ENCODE results near the gene SHC1.

SHC1 gene

GRCh38 chr1:154968731-154969130 is 1.8 kb downstream of the SHC1 start:
- TF ChIP-seq SIN3A (IDR thresholded peaks at IDR 0.05; ENCODE audit: borderline replicate concordance, insufficient read depth, low read length) (no peak), FOXP2 (optimal IDR thresholded peaks at IDR 0.05; ENCODE audit: borderline replicate concordance, extremely low read depth, extremely low read length, insufficient read depth) (no peak), POLR2AphosphoS5 (IDR thresholded peaks at IDR 0.05; ENCODE audit: low read depth, low read length) (no peak), TAF1 (IDR thresholded peaks at IDR 0.05; ENCODE audit: borderline replicate concordance, insufficient read depth, low read length) (0 out of 2 replicates have a peak, but pooled peaks have one; percentile 21)

GRCh38 chr1:154967331-154967950 is 3.1 kb downstream of the SHC1 start:
- TF ChIP-seq SIN3A (IDR thresholded peaks at IDR 0.05; ENCODE audit: borderline replicate concordance, insufficient read depth, low read length) (no peak), POLR2AphosphoS5 (IDR thresholded peaks at IDR 0.05; ENCODE audit: low read depth, low read length) (0 out of 2 replicates have a peak, but pooled peaks have one; percentile 34), FOXP2 (optimal IDR thresholded peaks at IDR 0.05; ENCODE audit: borderline replicate concordance, extremely low read depth, extremely low read length, insufficient read depth) (no peak), TAF1 (IDR thresholded peaks at IDR 0.05; ENCODE audit: borderline replicate concordance, insufficient read depth, low read length) (no peak)

- TF ChIP-seq FOXP2 (optimal IDR thresholded peaks at IDR 0.05; ENCODE audit: borderline replicate concordance, extremely low read depth, extremely low read length, insufficient read depth): no peak
- TF ChIP-seq TAF1 (IDR thresholded peaks at IDR 0.05; ENCODE audit: borderline replicate concordance, insufficient read depth, low read length): no peak
- TF ChIP-seq POLR2AphosphoS5 (IDR thresholded peaks at IDR 0.05; ENCODE audit: low read depth, low read length): no peak
- no peak for TF ChIP-seq REST (IDR thresholded peaks at IDR 0.05; ENCODE audit: insufficient read depth in 1 of 2, low read depth in 2 of 2, low read length in 2 of 2)
- no peak for TF ChIP-seq SIN3A (IDR thresholded peaks at IDR 0.05; ENCODE audit: borderline replicate concordance, insufficient read depth, low read length)
Measured at GRCh38 chr1:154966111-154966510, 4.4 kb downstream of the SHC1 start.

- TF ChIP-seq TAF1 (IDR thresholded peaks at IDR 0.05; ENCODE audit: borderline replicate concordance, insufficient read depth, low read length) (no peak), FOXP2 (optimal IDR thresholded peaks at IDR 0.05; ENCODE audit: borderline replicate concordance, extremely low read depth, extremely low read length, insufficient read depth) (no peak), POLR2AphosphoS5 (IDR thresholded peaks at IDR 0.05; ENCODE audit: low read depth, low read length) (no peak), SIN3A (IDR thresholded peaks at IDR 0.05; ENCODE audit: borderline replicate concordance, insufficient read depth, low read length) (no peak), REST (IDR thresholded peaks at IDR 0.05; ENCODE audit: insufficient read depth in 1 of 2, low read depth in 2 of 2, low read length in 2 of 2) (no peak)
Measured at GRCh38 chr1:154964359-154964758, 6.2 kb downstream of the SHC1 start.

- TF ChIP-seq REST (IDR thresholded peaks at IDR 0.05; ENCODE audit: insufficient read depth in 1 of 2, low read depth in 2 of 2, low read length in 2 of 2) (no peak), SIN3A (IDR thresholded peaks at IDR 0.05; ENCODE audit: borderline replicate concordance, insufficient read depth, low read length) (no peak), TAF1 (IDR thresholded peaks at IDR 0.05; ENCODE audit: borderline replicate concordance, insufficient read depth, low read length) (no peak), POLR2AphosphoS5 (IDR thresholded peaks at IDR 0.05; ENCODE audit: low read depth, low read length) (no peak; the same call in 1 of the 2 replicates), FOXP2 (optimal IDR thresholded peaks at IDR 0.05; ENCODE audit: borderline replicate concordance, extremely low read depth, extremely low read length, insufficient read depth) (no peak)
Measured at GRCh38 chr1:154963643-154964042, 6.9 kb downstream of the SHC1 start.

- TF ChIP-seq REST (IDR thresholded peaks at IDR 0.05; ENCODE audit: insufficient read depth in 1 of 2, low read depth in 2 of 2, low read length in 2 of 2) (no peak), FOXP2 (optimal IDR thresholded peaks at IDR 0.05; ENCODE audit: borderline replicate concordance, extremely low read depth, extremely low read length, insufficient read depth) (no peak), POLR2AphosphoS5 (IDR thresholded peaks at IDR 0.05; ENCODE audit: low read depth, low read length) (no peak), SIN3A (IDR thresholded peaks at IDR 0.05; ENCODE audit: borderline replicate concordance, insufficient read depth, low read length) (no peak), TAF1 (IDR thresholded peaks at IDR 0.05; ENCODE audit: borderline replicate concordance, insufficient read depth, low read length) (no peak)
Measured at GRCh38 chr1:154962795-154963330, 7.7 kb downstream of the SHC1 start.
